RWPE2 (cell line): ENCODE measurements around the gene GMDS.

Experiments
- ATAC-seq: fragments of 200-7000 bp; cut with Tn5 transposase; 3 replicates; pipeline ENCODE4 v1.9.1; 2021; ENCODE audit warnings: low read depth
- DNase-seq: peaks from one replicate; pipeline ENCODE4 v3.0.0-alpha.2; 2020; ENCODE audit warnings: low spot score
- H3K27ac ChIP-seq: fragments of 450-650 bp; 2 replicates; pipeline ENCODE4 v1.5.1; 2017; ENCODE audit warnings: mild to moderate bottlenecking; ENCODE audit not compliant: poor library complexity, severe bottlenecking
- H3K27me3 ChIP-seq: fragments of 250-450 bp; sonication (Bioruptor Pico); 2 replicates; pipeline ENCODE4 v1.5.1; 2021; ENCODE audit warnings: mild to moderate bottlenecking, moderate library complexity; ENCODE audit not compliant: insufficient read depth, poor library complexity, severe bottlenecking
- H3K36me3 ChIP-seq: fragments of 250-450 bp; sonication (Bioruptor Pico); 2 replicates; pipeline ENCODE4 v1.5.1; 2020; ENCODE audit warnings: low read depth, mild to moderate bottlenecking, moderate library complexity
- H3K4me1 ChIP-seq: fragments of 250-450 bp; sonication (Bioruptor Pico); 2 replicates; pipeline ENCODE4 v1.5.1; 2021; ENCODE audit warnings: mild to moderate bottlenecking, moderate library complexity; ENCODE audit not compliant: insufficient read depth, poor library complexity, severe bottlenecking
- H3K4me3 ChIP-seq: fragments of 250-450 bp; sonication (Bioruptor Pico); 2 replicates; pipeline ENCODE4 v1.5.1; 2021; ENCODE audit warnings: mild to moderate bottlenecking, moderate library complexity; ENCODE audit not compliant: severe bottlenecking
- H3K9me3 ChIP-seq: fragments of 250-450 bp; sonication (Bioruptor Pico); 2 replicates; pipeline ENCODE4 v1.5.1; 2021; ENCODE audit warnings: mild to moderate bottlenecking, moderate library complexity; ENCODE audit not compliant: severe bottlenecking
- CTCF ChIP-seq: fragments of 450-650 bp; IDR thresholded peaks from one replicate; pipeline ENCODE4 v1.5.1; 2017; ENCODE audit warnings: mild to moderate bottlenecking, moderate library complexity; ENCODE audit not compliant: poor library complexity, severe bottlenecking

GMDS gene

GRCh38 chr6:1970151-1970561 is 275.2 kb downstream of the GMDS start:
- Histone ChIP-seq H3K27ac (no peak overlapping the region), H3K4me1 (no peaks in the 10 kb centered on the region), H3K4me3 (no peak overlapping the region), H3K9me3 (no peaks in the 10 kb centered on the region), H3K36me3 (no peaks in the 10 kb centered on the region), H3K27me3 (no peaks in the 10 kb centered on the region)
- no peak for TF ChIP-seq CTCF
- DNase-seq (no peak), ATAC-seq (no peak)

- H3K4me3 ChIP-seq = no peak overlapping the region
- no peaks in the 10 kb centered on the region for H3K27me3 ChIP-seq
Measured at GRCh38 chr6:1966713-1967112, 278.7 kb downstream of the GMDS start.

GRCh38 chr6:1965596-1966224 is 279.7 kb downstream of the GMDS start:
- no peak for TF ChIP-seq CTCF
- DNase-seq = no peak
- no peaks in the 10 kb centered on the region for H3K9me3 ChIP-seq
- no peaks in the 10 kb centered on the region for H3K4me1 ChIP-seq
- H3K4me3 ChIP-seq = no peak overlapping the region
- H3K27ac ChIP-seq = no peak overlapping the region
- no peak for ATAC-seq
- H3K36me3 ChIP-seq = no peaks in the 10 kb centered on the region
- no peaks in the 10 kb centered on the region for H3K27me3 ChIP-seq

More at GRCh38 chr6:1966713-1967112, 278.7 kb downstream of the GMDS start:
- DNase-seq (no peak), ATAC-seq (no peak)
- no peaks in the 10 kb centered on the region for H3K9me3 ChIP-seq
- H3K36me3 ChIP-seq = no peaks in the 10 kb centered on the region
- H3K27ac ChIP-seq = no peak overlapping the region
- H3K4me1 ChIP-seq = no peaks in the 10 kb centered on the region
- no peak for TF ChIP-seq CTCF

- Histone ChIP-seq H3K27me3 (no peaks in the 10 kb centered on the region), H3K36me3 (no peaks in the 10 kb centered on the region), H3K4me3 (no peak overlapping the region), H3K9me3 (no peaks in the 10 kb centered on the region), H3K27ac (no peak overlapping the region), H3K4me1 (no peaks in the 10 kb centered on the region)
- DNase-seq (no peak), ATAC-seq (no peak)
- no peak for TF ChIP-seq CTCF
Measured at GRCh38 chr6:1963596-1963995, 281.8 kb downstream of the GMDS start.

GRCh38 chr6:1962201-1962600 is 283.2 kb downstream of the GMDS start:
- TF ChIP-seq CTCF = no peak
- Histone ChIP-seq H3K36me3 (no peaks in the 10 kb centered on the region), H3K9me3 (no peaks in the 10 kb centered on the region), H3K27me3 (no peaks in the 10 kb centered on the region), H3K4me1 (no peaks in the 10 kb centered on the region), H3K27ac (no peak overlapping the region), H3K4me3 (no peak overlapping the region)
- no peak for ATAC-seq
- DNase-seq = no peak
